ENCODE data around the gene SPATA6. TPM values are rescaled to one million over a fixed set of nuclear protein-coding genes. Genes with fewer than 3 reads are reported as not detected.

Gene SPATA6
- polyA plus RNA-seq, 2 of the 4 experiments (the other 2 are of a cell fraction), result 2.3 to 3.5 TPM

DNA sequence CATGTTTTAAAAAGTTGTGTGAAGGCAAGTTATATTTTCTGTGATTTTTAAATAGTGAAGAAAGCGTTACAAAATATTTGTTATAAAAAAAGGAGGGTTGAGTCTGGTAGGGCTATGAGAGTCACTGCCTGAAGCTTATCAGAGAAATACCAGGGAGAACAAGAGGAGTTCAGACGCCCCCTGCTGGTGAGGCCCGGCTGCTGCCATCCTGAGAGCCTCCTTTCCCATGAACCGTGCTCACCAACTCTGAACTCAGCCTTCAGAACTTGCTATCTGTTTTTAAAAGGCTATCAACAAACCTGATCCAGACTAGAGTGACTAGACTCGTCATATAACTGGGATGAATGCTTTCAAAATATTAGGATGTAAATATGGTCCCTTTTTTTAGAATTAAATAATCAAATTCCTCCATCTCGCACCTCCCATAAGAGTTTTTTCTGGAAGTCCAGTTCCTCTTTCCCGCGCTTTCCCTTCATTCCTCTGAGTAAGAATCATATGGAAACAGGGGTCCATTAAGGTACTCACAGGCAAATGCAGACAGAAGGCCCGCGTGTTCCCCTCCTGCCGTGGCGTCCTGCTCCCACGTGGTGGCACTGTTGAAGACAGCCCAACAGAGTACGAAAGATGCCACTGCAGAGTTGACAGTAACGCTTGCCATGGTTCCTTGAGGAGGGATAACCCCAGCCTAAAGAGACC lies 26.2 kb upstream of the SPATA6 start (continued):
- no peak for TF ChIP-seq HMGXB4 (CRISPR knock-in tag; IDR thresholded peaks at IDR 0.05; ENCODE audit: borderline replicate concordance)
- no peak for TF ChIP-seq FOXS1 (CRISPR knock-in tag; IDR thresholded peaks at IDR 0.05)
- TF ChIP-seq, protein P1, sequence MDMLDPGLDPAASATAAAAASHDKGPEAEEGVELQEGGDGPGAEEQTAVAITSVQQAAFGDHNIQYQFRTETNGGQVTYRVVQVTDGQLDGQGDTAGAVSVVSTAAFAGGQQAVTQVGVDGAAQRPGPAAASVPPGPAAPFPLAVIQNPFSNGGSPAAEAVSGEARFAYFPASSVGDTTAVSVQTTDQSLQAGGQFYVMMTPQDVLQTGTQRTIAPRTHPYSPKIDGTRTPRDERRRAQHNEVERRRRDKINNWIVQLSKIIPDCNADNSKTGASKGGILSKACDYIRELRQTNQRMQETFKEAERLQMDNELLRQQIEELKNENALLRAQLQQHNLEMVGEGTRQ (IDR thresholded peaks at IDR 0.05), result no peak
- TF ChIP-seq KDM5A (IDR thresholded peaks at IDR 0.05), result no peak
- TF ChIP-seq TFCP2L1 (CRISPR knock-in tag; IDR thresholded peaks at IDR 0.05), result no peak
- no peak for TF ChIP-seq CHD2 (IDR thresholded peaks at IDR 0.05; ENCODE audit: low read length, partially characterized antibody)
- TF ChIP-seq, protein P2, sequence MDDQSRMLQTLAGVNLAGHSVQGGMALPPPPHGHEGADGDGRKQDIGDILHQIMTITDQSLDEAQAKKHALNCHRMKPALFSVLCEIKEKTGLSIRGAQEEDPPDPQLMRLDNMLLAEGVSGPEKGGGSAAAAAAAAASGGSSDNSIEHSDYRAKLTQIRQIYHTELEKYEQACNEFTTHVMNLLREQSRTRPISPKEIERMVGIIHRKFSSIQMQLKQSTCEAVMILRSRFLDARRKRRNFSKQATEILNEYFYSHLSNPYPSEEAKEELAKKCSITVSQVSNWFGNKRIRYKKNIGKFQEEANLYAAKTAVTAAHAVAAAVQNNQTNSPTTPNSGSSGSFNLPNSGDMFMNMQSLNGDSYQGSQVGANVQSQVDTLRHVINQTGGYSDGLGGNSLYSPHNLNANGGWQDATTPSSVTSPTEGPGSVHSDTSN (IDR thresholded peaks at IDR 0.05), result no peak

- no peak for TF ChIP-seq ESRRA (IDR thresholded peaks at IDR 0.05; ENCODE audit: borderline replicate concordance, low read length)
- TF ChIP-seq GATA3 (IDR thresholded peaks at IDR 0.05; ENCODE audit: borderline replicate concordance), result no peak
- no peak for DNase-seq (ENCODE audit: low read depth in 1 of 2, low spot score in 1 of 2)
- Histone ChIP-seq H3K9me3 (no peaks in the 10 kb centered on the region), H3K27ac (no peak overlapping the region), H3K4me1 (no peaks in the 10 kb centered on the region), H3K4me3 (no peak overlapping the region), H3K4me2 (no peak overlapping the region)
- no peak for ATAC-seq
- POLR2A ChIA-PET, result no interaction called here
- CTCF ChIA-PET, result interaction anchor here (0.6 to 2.0 kb wide), 2 partner anchors 24 to 1515 kb away, joined by 3 to 4 read pairs; partner anchors contain the start of gene SPATA6
- no peak for FAIRE-seq
- WGBS (ENCODE audit: missing lambda C conversion rate), result 72% methylated on average over 3 of the region's 3 CpGs
Observed at GRCh38 chr1:48495911-48496310, 23.9 kb upstream of the SPATA6 start.

DNA sequence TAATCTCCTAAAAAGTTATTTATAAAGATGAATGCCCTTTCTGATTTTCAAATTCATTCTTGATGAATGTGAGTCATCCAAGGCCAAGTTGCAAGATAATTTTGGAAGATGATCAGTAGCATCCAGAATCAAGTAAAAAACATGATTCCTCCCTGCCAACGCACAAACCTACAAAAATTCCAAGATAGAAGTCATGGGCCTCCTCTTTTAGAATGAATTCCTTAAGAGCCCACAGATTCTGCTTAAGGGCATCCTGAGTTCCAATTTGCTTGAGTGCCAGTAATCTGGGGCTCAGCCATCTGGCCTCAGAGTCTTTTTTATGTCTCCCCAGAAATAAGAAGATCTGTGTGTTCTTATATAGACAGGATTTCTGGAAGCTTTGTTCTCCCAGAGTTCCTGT lies 23.2 kb upstream of the SPATA6 start:
- WGBS (ENCODE audit: missing lambda C conversion rate), result 22% methylated on average over 1 of the region's 1 CpG
- H3K27ac ChIP-seq, result no peak overlapping the region
- H3K9me3 ChIP-seq, result no peaks in the 10 kb centered on the region
- ATAC-seq (no peak), FAIRE-seq (no peak), DNase-seq (ENCODE audit: low read depth in 1 of 2, low spot score in 1 of 2) (no peak)
- TF ChIP-seq MAFK (IDR thresholded peaks at IDR 0.05; ENCODE audit: partially characterized antibody), result no peak
- ChIA-PET POLR2A (no interaction called here), CTCF (interaction anchor here (0.6 kb wide), 1 partner anchor 1515 kb away, joined by 3 read pairs; no protein-coding TSS in a partner anchor)
- no peaks in the 10 kb centered on the region for H3K4me1 ChIP-seq
- H3K4me3 ChIP-seq, result no peak overlapping the region
- H3K4me2 ChIP-seq, result no peak overlapping the region

DNA sequence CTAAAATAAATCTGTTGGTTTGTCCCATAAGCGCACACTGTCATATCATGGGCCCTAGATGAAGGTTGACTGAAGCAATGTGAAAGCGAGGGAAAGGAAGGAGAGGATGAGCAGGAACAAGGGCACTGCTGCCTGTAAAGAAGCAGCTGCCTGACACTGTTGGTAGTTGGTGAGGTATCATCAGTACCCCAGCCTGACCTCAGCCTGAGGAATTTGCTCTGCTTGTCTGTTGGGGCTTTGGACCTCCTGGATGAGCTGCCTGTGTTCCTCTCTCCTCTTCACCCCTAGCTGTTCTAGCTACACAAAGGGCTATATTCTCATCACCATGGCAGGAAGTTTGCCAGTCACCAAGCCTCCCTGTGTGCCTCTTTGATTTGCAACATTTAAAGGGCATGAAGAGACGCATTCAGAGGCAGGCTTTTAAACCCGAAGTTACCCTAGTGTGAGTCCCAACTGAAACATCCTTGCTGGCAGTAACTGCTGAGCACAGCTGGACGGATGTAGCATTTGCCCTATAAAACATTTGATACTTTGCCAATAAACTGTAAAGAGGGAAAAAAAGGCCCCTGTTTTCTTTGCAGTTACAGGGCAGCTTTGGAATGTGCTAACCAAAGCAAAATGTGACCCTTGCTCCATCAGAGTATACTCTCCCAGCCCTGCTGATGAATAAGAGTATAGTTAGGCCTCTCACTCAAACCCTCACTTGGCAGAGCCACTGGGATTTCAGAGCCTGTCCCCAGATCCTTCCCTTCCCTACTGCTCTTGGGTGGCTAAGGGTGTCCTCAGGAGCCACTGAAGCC lies 22.2 kb upstream of the SPATA6 start:
- ChIA-PET POLR2A (no interaction called here), CTCF (interaction anchor here (0.9 kb wide), 1 partner anchor 12 kb away, joined by 3 read pairs; no protein-coding TSS in a partner anchor)
- DNase-seq (ENCODE audit: low read depth in 1 of 2, low spot score in 1 of 2) (no peak), ATAC-seq (no peak), FAIRE-seq (no peak)
- no peak overlapping the region for H3K4me2 ChIP-seq
- H3K9me3 ChIP-seq, result no peaks in the 10 kb centered on the region
- WGBS (ENCODE audit: missing lambda C conversion rate), result 53% methylated on average over 4 of the region's 5 CpGs
- TF ChIP-seq ZC3H11A (IDR thresholded peaks at IDR 0.05) (no peak), CEBPB (IDR thresholded peaks at IDR 0.05) (no peak), FOSL2 (IDR thresholded peaks at IDR 0.05) (no peak), FOSL2 (CRISPR knock-in tag; IDR thresholded peaks at IDR 0.05) (no peak), POLR2AphosphoS2 (conservative IDR thresholded peaks at IDR 0.05; ENCODE audit: low read length) (no peak), EHMT2 (IDR thresholded peaks at IDR 0.05; ENCODE audit: low read depth) (no peak), HDAC2 (IDR thresholded peaks at IDR 0.05) (no peak), JUNB (IDR thresholded peaks at IDR 0.05) (no peak)
- no peak overlapping the region for H3K27ac ChIP-seq
- no peaks in the 10 kb centered on the region for H3K4me1 ChIP-seq
- no peak overlapping the region for H3K4me3 ChIP-seq

All from A549 (cell line).